HG02981 (cell line): ENCODE results near the gene ENPP4.
A peak's percentile ranks its signal among the peaks of the same experiment; 100 is the strongest.
"Not testable (repeated sequence)": the region's sequence is repeated elsewhere in the genome, so short reads cannot be mapped to it uniquely, and the experiment has no call there.

Source experiments
- ATAC-seq: cut with Tn5 transposase; IDR thresholded peaks from one replicate; pipeline ENCODE4 v1.9.1; 2021; ENCODE audit warnings: mild to moderate bottlenecking, moderate library complexity; ENCODE audit not compliant: unreplicated experiment

Gene ENPP4, protein sequence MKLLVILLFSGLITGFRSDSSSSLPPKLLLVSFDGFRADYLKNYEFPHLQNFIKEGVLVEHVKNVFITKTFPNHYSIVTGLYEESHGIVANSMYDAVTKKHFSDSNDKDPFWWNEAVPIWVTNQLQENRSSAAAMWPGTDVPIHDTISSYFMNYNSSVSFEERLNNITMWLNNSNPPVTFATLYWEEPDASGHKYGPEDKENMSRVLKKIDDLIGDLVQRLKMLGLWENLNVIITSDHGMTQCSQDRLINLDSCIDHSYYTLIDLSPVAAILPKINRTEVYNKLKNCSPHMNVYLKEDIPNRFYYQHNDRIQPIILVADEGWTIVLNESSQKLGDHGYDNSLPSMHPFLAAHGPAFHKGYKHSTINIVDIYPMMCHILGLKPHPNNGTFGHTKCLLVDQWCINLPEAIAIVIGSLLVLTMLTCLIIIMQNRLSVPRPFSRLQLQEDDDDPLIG

DNA sequence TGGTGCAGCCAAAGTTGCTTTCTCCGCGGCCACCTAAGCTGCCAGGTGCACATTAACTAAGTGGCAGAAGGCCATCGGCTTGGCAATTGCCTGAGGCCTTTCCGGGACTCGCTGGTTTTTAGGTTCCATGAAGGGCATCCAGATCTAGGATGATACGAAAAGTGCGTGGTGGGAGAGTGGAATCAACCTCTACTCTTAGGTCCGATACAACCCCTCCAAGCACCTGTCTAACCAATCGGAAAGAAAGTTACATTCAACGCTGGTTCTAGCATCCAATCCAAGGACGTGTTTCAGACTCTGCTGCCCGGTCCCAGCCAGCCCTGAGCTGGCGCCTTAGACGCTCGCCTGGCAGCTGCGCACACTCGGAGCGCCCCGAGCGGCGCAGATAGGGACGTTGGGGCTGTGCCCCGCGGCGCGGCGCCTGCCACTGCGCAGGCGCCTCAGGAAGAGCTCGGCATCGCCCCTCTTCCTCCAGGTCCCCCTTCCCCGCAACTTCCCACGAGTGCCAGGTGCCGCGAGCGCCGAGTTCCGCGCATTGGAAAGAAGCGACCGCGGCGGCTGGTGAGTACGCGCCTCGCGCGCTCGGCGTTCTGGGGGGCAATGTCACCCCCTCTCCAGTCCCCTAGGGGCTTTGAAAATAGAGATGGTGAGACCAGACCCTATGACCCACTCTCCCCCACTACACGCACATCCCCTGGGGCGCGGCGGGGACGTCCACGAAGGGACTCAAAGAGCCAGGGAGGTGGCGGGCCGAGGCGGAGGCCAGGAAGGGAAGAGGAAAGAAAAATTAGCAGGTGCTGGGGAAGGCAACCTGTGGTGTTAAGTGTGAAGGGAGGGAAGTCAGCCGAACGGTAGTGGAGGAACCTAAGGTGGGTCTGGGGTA, at the start of gene ENPP4:
Gene ENPP4 (plus strand): TSS at position 361 of the 883 bp plus-strand sequence. CDS start 9,595 bp downstream, outside the sequence.
- ATAC-seq, result peak; percentile 98

DNA sequence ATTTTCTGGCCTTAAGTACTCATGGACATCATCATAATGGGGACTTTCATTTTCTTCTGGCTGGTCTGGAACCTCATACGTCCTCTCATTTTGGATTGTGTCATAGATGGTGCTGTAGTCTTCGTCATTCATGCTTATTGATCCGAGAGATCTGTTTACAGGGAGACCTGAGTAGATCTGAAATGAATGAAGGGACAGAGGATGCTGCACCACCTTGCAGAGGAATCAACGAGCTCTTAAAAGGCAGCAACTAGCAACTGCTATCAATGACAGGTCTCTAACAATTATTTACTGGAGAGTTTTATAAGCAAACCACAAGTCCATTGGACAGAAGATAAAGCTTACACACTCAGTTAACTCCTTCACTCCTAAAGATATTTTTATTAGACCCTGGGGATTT, 49.7 kb upstream of the ENPP4 start:
- ATAC-seq, result no peak

DNA sequence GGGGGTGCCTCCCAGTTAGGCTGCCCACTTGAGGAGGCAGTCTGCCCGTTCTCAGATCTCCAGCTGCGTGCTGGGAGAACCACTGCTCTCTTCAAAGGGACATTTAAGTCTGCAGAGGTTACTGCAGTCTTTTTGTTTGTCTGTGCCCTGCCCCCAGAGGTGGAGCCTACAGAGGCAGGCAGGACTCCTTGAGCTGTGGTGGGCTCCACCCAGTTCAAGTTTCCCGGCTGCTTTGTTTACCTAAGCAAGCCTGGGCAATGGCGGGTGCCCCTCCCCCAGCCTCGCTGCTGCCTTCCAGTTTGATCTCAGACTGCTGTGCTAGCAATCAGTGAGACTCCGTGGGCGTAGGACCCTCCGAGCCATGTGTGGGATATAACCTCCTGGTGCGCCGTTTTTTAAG, 44.1 kb upstream of the ENPP4 start:
- ATAC-seq, result not testable (repeated sequence)

DNA sequence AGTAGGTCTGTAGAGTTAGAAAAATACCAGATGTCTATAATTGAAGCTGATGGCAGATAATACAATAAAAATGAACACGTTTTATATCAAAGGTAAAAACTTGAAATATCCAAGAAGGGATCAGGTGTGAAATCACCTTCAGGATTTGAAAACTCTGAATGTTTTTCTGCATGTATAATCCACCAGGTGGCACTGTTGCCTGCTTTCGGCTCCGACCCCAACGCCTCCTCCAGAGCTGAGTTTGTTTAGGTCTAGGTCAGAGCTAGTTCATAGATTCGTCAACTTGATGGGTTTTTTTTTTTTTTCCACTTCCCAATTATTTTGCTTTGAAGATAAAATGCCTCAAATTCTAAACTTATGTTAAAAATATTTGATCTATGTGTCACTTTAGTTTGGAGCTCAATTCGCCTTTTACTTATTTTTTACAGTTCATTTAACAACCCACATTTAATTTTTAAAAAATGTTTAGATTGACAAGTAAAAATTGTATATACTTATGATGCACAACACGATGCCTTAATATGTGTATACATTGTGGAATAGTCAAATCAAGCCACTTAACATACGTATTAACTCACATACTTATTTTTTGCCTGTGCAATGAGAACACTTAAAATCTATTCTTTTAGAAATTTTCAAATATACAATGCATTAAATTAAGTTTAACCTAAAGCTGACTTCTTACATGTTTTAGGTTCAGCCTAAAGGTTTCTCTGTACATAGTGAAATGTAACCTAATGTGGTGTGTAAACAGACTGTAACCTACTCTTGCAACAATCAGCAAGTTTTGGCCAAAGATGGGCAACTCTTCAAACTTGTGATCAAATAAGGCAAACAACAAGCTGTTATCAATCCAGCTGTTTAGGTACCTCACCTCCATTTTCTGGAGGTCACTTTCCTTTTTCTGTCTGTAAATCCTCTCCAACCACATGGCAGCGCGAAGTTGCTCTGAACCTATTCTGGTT, 39.4 kb upstream of the ENPP4 start:
- no peak for ATAC-seq

DNA sequence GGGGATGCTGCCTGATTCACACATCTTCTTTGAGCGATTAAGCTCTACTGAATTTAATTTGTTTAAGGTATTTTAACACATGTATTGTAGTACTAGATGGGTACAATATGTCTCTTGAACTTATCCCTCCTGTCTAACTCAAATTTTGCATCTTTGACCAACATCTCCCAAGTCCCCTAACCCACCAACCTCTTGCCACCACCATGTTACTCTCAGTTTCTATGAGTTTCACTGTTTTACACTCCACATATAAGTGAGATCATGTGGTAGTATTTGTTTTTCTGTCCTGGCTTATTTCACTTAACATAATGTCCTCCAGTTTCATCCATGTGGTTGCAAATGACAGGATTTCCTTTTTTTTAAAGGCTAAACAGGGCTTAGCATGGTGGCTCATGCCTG, 38.7 kb upstream of the ENPP4 start:
- ATAC-seq, result no peak

DNA sequence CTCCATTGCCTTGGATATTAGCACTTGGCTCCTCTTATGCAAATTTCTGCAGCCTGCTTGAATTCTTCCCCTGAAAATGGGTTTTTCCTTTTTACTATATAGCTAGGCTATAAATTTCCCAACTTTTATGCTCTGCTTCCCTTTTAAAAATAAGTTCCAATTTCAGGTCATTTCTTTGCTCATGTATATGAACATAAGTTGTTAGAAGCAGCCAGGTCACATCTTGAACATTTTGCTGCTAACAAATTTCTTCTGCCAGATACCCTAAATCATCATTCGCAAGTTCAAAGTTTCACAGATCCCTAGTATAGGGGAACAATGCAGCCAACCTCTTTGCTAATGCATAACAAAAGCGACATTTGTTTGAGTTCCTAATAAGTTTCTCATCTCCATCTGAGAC, 34.5 kb upstream of the ENPP4 start:
- ATAC-seq, result no peak

DNA sequence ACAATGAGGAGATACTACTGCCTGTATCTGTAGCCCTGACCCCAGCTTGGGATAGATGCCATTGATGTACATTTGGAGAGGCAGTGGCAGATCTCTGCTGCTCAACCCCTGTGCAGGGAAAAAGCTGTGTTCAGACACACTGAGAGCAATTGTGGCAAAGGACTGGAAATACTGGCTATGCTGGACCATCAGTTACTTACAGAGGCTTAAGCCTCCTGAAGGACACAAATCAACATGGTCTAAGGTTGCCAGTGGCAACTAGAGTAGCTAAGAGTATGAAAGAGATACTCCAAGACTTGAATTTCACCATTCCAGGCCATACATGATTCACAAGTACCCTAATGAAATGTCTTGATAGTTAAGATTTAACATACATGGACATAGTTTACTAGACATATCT, 32.4 kb upstream of the ENPP4 start:
- ATAC-seq, result no peak

DNA sequence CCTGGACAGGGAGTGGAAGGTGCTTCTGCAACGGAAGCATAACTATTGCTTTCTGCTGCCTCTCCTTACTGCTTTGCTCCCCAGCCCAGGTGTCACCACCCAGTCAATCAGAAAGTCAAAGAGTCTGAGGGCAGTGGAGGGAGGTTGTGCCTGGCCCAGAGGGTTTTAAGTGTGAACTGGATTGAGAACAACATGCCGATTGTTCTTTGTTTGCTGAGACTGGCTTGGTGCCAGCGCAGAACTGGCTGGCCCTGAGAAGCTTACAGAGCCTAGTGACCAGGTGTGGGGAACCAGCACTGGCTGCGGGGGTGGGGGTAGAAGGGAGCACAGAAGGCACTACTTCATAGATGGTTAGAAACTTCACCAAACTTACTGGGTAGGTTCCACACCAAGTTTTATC, 31.1 kb upstream of the ENPP4 start:
- ATAC-seq, result no peak

DNA sequence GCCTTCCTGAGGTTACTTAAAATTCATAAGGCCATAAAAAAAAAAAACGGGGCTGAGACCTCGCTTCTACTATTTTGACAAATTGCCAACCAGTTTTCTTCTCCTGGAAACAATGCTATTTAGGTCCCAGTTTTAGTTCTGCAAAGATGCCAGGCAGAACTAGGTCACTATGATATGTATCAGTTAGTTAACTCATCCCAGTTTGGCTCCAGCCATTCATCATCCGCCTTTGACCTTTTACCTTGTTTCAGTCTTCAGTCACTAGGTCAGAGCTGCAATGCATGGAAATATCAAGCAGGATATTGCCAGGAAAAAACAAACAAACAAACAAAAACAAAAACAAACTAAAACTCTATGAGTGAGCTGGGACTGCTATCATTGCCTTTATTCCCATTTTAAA, 29.8 kb upstream of the ENPP4 start:
- ATAC-seq, result no peak

DNA sequence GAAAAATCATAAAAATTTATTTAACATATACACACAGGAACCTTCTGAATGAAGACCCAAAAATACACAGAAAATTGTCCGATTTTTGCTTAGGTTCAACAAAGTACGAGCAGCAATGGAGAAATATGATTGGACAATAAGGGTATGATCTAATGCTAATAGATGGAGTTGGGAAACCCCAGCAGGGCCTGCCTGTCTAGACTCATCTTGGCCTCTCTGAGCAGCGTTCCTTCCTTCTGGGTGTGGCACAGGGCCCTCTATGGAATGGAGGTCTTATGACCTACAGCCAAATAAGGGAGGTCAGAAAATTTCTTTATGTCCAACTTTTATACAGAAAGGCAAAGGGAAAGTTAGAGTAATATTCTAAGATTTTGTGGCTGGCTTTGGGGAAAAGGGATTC, 27.7 kb upstream of the ENPP4 start:
- ATAC-seq, result no peak

DNA sequence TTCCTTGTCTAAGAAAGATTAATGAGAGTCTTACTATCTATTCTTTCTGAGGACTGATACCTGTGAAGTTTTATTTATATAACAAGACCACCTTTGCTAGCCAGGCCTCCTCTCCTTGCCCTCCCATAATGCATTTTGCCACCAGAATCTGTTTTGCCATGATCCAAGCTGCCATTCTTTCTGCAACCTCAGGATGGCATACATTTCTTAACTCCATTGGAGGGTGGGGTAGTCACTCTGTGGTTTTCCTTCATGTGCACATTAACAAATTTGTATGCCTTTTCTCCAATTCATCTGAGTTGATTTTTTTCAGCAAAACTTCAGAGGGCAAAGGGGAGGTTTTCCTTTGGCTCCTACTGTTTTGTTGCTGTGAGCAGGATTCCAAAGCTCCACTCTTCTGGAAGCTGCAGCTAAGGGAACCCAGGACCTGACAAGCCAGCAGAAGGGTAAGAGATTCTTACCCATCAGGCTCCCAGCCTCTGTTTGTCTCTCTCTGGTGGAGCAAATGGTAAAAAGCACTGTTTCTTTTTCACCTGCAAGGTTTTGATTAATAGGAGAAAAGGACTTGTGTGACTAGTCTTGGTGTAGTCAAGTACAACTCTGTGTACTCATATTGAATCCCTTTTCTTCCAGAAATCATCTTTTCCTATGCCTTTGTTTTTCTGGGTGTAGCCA, 26.2 kb upstream of the ENPP4 start:
- no peak for ATAC-seq

DNA sequence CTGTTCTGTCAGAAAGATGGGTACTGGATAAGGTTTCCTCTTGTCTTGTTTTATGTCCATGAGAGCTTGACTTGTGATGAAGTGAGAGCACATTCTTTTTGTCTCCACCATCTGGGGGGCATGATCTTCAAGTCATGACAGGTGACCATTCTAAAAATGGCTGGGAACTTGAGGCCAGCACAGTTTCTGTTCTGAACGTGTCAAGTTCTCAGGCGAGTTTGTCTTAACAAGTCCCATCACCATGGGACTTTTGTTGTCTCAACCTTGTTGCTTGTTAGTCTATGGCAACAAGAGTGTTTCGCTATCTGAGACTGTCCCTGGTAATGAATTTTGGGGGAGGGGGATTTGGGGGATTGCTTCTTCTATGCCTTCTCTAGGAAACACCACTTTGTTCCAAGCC, 25.6 kb upstream of the ENPP4 start:
- peak; percentile 56 for ATAC-seq

DNA sequence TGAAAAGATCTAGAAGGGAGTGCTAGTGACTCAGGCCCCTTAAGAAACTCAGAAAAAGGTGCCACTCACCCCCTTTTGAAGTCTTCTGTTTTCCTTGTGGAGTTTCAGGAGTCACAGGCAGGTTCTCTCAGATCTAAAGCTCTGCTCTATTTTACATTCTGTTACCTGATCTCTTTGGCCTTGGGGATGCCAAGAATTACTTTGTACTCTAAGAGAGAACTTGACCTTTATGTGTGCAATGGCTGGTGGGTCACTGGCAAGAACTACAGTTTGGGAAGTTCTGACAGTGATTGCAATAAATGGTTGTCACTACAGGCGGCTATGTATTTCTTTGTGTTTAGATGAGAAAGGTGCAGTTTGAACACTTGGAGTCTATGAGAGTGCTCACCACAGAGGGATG, 24.2 kb upstream of the ENPP4 start:
- ATAC-seq, result no peak

DNA sequence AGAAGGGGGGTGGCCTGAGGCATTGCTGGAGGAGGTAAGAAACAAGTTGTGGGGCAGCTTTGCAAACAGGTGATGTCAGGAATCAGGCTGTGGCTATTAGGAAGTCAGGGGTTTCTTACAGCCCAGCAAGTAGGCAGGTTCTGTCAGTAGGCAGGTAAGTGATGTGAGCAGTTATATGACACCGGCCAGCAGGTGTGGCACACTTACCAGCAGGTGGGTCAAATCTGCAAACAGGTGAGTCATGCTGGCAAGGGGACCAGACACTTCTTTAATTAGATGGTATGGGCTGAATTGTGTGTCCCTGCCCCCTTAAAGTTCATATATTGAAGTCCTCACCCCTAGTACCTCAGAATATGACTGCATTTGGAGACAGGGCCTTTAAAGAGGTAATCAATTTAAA, 16.4 kb upstream of the ENPP4 start:
- ATAC-seq, result no peak

DNA sequence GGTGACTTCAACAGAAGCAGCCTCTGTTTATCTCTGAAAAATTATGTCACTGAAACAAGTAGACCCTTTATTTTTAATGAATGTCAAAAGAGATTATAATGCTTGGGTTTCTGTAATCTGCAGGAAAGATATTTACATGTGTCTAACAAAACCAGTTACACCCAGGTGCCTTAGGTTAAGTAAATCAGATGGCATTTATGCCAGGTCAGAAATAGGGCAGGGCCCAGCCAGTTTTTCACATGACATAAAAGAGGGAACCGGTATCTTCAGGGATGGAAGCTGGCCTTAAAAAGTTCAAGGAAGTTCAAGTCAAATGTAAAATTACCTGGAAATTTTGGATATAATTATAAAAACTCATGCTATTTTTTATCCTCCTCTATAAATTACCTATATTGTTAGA, 14.2 kb upstream of the ENPP4 start:
- ATAC-seq, result no peak

DNA sequence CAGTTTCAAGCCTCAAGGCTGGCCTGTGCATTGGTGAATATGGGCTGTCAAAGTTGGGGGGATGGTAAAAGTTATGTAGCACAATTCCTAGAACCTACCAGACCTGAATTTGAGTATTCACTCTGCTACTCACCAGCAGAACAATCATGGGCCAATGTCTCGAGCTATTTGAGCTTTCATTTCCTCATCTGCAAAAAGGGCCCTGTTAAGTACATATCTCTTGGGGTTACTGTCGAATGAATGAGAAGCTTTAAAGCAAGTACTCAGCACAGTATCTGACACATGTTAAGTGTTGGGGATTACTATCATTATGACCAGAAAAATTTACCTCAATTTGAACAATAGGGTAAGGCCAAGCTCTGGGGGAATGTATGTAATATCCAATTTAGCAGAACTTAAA, 13.5 kb upstream of the ENPP4 start:
- ATAC-seq, result no peak

DNA sequence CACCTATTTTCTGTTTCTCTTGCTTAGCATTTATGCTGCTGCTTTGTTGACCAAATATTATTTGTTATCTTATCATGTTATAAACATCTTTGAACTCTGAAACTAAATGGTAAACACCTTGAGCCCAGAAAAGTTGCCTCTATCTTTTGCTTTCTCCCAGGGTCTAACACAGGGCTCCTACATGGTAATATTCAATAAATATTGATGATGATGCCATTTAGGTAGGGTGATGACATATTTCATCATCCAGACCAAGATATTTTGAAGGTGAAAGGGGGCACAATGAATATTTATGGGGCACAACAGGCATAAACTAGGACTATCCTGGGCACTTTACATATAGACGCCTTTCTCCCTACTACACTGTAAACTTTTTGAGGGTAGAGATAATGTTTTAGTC, 11.6 kb upstream of the ENPP4 start:
- ATAC-seq, result no peak

DNA sequence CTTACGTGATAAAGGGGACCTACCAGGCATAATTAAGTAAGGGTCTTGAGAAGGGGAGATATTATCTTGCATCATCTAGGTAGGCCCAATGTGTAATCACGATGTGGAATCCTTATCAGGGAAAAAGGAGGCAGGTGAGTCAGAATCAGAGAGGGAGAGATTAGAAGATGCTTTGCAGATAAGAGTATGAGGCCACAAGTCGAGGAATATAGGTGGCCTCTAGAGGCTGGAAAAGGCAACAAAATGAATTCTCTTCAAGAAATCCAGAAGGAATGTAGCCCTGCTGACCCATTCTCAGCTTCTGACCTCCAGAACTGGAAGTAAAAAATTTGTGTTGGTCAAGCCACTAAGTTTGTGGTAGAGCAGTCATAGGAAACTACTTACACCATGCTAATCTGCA, 11.0 kb upstream of the ENPP4 start:
- no peak for ATAC-seq

DNA sequence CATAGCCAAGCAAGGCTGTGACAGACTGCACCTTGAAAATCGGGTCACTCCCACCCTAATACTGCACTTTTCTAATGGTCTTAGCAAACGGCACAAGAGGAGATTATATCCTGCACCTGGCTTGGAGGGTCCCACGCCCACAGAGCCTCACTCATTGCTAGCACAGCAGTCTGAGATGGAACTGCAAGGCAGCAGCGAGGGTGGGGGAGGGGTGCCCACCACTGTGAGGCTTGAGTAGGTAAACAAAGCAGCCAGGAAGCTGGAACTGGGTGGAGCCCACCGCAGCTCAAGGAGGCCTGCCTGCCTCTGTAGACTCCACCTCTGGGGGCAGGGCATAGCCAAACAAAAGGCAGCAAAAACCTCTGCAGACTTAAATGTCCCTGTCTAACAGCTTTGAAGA, 10.1 kb upstream of the ENPP4 start:
- not testable (repeated sequence) for ATAC-seq

DNA sequence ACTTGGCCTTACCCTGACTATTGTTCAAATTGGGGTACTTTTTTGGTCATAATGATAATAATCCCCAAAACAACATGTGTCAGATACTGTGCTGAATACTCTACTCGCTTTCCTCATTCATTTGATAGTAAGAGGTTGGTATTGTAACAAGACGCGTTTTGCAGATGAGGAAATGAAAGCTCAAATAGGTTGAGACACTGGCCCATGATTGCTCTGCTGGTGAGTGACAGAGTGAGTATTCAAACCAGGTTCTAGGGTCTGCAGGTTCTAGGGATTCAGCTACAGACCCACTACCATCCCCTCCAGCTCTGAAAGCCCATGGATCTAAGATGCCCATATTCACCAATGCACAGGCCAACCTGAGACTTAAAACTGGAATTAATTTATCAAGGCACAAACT, 1.3 kb upstream of the ENPP4 start:
- no peak for ATAC-seq
